Inferior parietal cortex (tissue), 1 donor: ENCODE measurements around the gene RIBC2.
"Not testable (repeated sequence)": the region's sequence is repeated elsewhere in the genome, so short reads cannot be mapped to it uniquely, and the experiment has no call there.

Source experiments
- DNase-seq: peaks from one replicate; pipeline ENCODE4 v3.0.0-alpha.2; 2016; ENCODE audit errors: extremely low spot score

Gene RIBC2

DNA sequence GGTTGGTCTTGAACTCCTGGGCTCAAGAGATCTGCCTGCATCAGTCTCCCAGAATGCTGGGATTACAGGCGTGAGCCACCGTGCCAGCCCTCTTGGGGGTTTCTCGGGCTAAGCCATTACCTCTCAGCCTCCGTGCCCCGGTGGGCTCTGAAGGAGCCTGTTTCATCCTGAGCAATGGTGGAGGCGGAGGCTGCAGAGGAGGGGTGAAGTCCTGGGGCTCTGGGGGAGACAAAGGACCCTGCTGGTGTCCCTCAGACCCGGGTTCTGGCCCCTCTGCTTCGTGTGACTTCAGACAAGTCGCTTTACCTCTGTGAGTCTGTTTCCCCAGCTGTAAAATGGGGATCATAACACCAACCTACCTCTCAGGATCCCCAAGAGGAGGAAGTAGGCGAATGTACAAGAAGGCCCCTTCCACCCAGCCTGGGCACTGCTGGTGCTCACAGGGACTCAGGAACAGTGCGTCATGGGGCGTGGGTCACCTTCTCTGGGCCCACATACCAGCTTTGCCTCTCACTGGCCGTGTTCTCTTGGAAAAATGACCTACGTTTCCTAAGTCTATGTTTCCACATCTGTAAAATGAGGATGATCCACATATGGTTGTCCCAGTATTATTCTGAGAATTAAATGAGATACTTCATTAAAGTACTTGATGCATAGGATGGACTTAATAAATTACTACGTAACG, 36.8 kb downstream of the RIBC2 start:
- no peak for DNase-seq

DNA sequence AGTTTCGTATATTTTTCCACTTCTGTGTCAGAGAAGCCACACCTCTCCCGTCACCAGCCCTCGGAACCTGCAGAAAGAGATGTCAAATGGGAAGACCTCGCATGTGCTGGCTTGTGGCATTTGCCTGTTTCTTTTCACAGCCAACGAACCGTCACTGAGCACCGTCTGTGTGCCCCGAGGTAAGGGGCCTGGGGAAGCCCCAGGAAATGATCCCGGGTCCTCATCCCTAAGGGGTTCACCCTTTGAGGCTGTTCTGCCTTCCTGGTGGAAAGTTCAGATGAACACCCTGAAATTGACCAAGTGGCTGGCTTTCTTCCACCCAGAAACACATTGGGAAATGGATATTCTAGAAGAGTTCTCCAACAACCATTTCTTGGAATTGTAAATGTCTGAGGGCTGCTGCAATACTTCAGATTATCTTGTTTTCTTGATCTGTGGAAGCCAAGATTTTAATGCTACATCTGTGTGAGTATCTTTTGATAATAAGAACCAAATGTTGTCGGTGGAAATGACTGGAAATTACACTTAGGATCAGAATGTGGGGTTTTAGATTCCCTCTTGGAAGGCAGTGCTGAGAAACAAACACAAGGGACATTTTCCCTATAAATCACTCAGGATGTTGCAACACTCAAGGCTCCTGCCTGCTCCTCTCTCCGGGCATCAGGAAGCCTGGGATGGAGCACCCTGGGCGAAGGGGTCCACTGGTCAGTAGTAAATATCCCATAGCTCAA, 37.6 kb downstream of the RIBC2 start:
- DNase-seq = no peak

DNA sequence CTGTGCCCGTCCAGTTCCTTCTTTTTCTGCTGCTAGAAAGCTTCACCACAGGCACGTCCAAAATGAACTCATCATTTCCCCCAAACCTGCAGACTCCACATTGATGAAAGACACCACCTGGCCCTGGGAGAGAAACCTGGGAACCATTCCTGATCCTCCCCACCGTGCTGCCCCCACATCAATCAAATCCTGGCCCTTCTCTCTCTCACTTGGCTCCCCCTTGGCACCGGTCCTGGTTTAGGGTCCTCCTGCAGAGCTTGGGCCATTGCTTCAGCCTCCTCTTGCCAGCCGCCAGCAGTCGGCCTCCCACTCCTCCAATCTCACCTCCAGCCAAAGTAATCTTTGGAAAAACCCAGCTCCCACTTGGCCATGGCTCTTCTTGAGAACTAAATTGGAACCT, 38.5 kb downstream of the RIBC2 start:
- no peak for DNase-seq

DNA sequence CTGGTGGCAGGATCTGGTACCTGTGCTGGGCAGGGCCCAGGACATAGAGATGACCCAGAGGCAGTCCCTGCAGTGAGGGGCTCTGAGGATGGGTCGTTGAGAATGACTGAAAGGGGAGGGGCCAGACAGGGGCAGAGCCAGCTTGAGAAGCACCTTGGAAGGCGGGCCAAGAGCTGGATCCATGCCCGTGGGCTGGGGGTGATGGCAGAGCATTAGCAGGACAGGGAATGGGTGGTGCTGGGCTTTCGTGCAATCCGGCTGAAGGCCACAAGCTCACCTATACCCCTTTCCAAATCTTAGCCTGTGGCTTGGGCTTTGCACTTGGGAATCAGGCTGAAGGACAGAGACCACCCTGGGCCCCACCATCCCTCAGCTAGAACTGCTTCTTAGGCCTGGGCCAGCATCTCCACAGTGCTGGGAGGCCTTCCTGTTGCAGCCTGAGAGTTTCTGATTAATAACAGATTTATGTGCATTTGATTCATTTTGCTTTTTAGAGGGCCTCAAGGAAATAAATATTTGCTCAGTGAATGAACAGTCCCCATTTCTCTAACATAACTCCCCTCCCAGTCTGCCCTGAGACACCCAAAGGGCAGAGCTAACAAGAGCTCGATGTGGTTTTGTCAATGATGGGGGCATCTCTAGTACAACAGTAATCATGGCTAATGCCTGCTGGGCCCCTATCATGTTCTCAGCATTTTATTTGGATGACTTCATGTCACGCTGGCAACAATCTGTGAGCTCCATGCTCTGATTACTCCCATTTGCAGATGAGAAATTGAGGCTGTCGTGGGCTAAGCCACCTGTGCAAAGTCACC, 39.3 kb downstream of the RIBC2 start:
- DNase-seq = no peak

DNA sequence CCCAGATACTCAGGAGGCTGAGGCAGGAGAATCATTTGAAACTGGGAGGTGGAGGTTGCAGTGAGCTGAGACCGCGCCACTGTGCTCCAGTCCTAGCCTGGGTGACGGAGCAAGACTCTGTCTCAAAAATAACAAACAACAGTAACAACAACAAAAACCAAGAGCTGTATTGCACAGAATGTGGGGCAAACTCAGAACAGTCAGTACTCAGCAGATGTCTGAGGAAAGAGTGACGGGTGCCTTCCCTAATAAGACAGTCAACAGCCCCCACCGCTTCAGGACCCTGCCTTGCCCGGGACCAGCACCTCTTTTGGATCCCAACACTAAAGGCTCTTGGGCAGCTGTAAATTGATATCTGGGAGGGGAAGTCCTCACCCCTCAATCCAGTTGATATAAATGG, 40.3 kb downstream of the RIBC2 start:
- no peak for DNase-seq

DNA sequence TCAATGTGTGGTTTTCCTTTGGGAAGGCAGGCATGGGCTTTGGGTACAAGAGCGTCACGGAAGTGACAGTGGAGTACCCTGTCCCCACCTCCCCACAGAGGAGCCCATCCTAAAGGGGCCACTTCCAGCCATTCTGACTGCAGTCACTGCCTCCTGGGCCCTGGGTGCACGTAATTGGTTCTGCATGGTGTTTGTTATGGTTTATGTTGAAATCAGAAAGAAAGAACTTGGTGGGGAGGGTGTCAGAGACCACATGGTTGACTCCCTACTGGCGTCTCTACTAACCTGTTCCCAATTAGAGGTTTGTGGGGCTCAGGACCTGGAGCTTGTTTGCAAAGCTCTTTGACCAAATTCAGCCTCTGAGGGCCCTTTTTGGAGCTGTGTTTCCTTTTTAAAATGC, 40.8 kb downstream of the RIBC2 start:
- DNase-seq = no peak

DNA sequence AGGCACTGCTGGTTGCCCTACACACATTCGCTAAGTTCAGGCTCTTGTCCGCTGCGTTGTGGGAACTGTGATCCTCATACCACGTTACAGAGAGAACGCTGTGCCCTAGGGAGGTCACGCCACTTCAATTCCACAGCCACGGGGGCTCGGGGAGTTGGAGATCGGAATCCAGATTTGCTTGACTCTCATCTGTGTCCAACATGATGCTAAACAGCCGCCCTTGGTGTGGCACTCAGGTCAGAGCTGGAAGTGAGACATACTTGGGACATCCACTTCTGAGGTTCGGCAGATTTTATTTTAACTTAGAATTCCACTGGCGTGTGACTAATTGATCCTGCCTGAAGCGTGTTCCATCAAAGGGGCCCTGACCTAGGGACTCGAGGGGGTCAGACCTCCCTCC, 41.7 kb downstream of the RIBC2 start:
- DNase-seq = no peak

DNA sequence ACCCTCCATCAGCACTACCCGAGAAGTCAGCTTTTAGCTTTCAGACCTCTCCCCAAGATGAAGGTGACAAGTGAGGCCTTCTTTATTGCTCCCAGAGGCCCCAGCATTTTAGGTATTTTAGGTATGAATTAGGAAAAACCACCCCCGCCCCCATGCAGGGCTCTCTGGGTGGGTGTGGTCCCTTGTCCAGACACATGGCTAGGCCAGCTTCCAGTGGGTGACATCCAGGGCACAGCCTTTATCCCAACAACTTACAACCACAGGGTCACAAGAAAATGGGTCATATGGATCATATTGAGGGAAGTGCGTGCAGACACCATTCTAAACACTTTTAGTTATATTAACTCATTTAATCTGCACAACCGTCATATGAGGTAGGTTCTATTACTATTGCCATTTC, 42.1 kb downstream of the RIBC2 start:
- no peak for DNase-seq

DNA sequence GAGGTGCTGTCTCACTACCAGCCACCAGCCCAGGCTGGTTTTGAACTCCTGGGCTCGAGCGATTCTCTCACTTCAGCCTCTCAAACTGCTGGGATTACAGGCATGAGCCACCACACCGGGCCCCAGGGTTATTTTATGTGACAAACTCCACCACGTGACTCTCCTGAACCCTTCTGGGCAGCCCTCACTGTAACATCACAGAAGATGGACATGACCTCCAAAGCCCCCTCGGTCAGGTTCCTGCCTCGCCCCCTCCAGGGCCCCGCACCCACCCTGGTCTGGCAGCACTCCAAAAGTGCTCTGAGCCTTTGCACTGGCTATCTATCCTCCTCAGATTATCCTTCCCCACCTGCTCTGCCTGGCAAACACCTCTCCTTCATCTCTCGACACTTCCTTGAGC, 43.3 kb downstream of the RIBC2 start:
- no peak for DNase-seq

DNA sequence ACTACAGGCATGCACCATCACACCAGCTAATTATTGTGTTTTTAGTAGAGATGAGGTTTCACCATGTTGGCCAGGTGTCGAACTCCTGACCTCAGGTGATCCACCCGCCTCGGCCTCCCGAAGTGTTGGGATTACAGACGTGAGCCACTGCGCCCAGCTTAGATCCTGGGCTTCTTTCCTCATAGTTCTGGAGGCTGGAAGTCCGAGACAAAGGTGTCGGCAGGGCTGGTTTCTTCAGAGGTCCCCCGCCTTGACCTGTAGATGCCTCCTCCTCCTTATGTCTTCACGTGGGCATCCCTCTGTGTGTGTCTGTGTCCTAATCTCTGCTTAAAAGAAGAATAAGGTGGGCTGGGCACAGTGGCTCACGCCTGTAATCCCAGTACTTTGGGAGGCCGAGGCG, 45.0 kb downstream of the RIBC2 start:
- DNase-seq = no peak

DNA sequence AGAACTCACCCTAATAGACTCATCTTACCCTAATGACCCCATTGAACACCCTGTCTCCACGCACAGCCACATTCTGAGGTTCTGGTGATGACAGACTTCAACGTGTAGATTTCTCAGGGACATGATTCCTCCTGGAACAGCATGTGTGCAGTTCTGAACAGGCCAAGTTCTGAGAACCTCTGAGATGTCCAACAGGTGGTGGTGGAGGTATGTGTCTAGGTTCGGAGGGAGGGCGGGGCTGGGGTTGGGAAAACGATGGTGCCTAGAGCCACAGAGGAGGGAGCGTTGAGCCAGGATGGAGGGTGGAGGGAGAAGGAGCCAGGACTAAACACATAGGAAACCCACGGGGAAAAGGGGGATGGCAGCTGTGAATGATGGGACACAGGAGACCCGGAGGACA, 45.7 kb downstream of the RIBC2 start:
- no peak for DNase-seq

DNA sequence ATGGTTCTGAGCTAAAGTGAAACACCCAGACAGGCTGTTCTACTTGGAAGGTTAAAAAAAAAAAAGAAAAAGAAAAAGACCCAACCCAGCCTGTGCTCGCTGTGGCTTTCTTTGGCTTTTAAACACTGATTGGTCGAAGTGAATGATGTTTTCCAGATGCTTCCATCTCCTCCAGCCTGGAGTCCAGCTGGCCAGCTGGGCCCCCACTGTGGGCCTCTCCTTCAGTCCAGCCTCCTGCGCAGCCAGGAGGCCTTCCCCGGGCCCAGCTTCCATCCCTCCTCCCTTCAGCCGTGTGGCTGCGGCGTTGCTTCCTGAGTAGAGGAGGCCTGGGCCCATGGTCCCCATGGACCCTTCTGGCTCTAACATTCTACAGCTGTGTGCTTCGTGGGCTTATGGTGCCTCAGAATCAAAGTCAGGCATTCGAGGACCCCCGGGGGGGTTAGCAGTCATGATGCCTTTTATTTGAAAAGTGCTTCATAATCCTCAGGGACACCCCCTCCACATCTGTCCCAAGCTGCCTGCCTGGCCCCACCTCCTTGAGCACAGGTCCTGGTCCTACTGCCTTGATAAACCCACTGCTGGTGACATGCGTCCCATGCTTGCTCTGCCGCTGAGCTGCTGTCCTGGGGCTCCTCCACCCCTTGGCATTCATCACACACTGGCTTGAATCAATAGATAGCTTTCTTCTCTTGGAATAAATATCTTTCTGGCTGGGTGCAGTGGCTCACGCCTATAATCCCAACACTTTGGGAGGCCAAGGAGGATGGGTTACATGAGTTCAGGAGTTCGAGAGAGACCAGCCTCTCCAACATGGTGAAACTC, 47.0 kb downstream of the RIBC2 start:
- no peak for DNase-seq

DNA sequence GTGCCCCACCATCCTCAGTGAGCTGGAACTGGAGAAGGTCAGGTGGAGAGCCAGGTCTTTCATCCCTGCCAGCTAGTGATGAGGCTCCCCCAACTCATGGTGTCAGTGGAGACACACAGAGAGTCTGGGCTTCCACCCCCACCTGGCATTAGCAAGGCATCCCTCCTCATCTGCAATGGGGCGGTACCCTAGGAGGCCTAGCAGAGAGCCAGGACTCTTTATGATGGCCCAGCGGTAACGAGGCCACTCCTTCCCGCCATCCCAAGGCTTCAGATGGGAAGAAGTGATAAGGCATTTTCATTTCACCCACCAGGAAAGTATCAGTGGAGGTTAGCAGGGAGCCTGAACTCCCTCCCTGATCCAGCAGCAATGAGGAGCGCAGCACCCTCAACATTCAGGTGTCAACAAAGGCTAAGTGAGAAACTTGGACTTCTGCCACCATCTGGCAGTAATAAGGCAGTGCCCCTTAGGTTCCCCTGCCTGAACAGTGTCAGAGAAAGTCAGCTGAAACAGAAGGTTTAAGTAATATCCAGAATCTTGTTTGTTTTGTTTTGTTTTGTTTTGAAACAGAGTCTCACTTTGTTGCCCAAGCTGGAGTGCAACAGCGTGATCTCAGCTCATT, 48.7 kb downstream of the RIBC2 start:
- no peak for DNase-seq

DNA sequence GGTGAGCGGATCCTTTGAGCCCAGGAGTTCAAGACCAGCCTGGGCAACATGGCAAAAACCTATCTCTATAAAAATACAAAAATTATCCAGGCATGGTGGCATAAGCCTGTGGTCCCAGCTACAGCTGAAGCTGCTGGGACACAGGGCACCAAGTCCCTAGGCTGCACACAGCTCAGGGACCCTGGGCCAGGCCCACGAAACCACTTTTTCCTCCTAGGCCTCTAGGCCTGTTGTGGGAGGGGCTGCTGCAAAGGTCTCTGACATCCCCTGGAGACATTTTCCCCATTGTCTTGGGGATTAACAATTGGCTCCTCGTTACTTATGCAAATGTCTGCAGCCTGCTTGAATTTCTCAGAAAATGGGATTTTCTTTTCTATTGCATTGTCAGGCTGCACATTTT, 50.2 kb downstream of the RIBC2 start:
- not testable (repeated sequence) for DNase-seq

DNA sequence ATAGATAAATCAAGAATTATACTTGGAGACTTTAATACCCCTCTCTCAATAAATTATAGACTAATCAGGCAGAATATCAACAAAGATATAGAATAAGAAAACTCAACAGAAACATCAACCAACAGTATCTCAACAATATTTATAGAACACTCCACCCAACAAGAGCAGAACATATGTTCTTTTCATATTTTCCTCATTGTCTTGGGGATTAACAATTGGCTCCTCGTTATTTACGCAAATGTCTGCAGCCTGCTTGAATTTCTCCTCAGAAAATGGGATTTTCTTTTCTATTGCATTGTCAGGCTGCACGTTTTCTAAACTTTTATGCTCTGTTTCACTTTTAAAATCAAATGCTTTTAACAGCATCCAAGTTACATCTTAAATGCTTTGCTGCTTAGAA, 52.1 kb downstream of the RIBC2 start:
- DNase-seq = no peak

DNA sequence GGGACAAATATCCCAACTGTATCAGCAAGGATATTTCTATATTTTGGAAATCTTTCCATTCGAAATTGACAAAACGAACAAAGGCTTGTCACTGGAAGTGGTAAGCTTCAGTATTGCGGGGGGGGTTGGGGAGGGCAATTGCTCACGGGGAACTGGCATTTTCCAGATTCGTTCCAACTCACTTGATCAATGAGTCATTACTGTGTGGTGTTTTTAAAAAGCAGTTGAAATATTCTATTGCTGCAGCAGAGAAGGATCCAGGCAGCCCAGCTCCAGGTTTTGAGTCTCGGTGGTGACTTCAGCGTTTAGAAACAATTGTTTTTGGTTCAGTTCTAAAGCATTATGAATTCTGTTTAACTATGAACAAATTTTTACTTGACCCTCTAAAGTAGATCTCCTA, 55.4 kb downstream of the RIBC2 start:
- DNase-seq = no peak

DNA sequence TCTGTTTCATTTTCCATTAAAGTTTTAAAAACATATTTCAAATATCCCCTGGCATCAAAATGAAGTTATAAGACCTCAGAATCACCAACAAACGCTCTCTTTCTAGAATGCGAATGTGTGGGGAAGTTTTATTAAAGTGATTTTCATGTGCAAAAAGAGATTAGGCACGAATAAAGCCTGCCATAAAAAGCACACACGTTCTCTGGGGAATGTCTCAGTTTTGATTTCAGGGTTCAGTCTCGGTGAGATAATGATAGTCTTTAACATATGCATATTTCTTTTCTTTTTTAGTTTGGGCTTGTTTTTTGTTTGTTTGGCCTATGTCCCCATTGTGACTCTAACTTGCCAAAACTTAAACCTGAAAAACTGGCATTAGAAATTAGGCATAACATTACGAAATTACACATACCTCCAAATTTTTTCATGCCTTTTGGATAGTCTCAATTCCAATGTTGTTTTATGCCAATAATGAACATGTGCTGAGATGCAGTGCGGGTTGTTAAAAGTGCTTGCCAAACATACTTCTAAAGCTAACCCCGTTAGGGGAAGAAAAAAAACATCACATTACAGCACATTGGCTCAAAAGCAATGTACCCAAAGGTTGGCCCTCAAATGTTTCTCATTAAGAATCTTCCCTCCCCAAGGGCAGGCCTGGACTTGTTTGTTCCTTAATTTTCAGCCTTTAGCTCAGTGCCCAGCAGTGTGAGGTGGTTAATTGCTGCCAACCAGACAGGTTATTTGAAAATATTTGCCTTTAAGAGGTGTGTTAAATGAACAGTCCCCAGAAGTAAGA, 56.0 kb downstream of the RIBC2 start:
- no peak for DNase-seq

DNA sequence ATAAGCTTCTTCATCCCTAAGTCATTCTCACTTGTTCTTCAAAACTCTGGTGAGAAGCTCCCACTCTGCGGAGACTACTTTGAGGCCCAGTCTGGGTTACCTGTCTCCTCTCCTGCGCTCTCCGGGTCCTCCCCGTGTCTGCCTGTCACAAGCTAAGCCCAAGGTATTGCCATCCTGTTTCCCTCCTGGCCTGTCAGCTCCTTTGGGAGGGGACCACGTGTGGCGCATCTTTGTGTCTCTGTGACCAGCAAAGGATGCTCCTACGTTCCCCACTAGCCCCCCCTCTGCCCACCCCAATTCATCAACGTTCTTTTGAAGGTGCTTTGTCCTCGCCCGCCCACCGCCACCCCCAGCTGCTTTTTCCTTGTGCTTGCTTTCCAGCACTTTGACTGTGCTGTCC, 57.4 kb downstream of the RIBC2 start:
- no peak for DNase-seq

DNA sequence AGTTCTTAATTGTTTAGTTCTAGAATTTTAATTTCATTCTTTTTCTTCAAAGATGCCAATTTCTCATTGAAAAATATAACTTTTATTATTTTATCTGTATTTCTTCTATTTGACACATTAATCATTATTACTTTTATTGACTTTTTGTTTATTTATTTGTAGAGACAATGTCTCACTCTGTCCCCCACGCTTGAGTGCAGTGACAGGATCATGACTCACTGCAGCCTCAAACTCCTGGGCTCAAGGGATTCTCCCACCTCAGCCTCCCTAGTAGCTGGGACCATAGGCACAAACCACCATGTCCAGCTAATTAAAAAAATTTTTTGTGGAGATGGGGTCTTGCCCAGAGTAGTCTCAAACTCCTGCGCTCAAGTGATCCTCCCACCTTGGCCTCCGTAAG, 58.9 kb downstream of the RIBC2 start:
- no peak for DNase-seq

DNA sequence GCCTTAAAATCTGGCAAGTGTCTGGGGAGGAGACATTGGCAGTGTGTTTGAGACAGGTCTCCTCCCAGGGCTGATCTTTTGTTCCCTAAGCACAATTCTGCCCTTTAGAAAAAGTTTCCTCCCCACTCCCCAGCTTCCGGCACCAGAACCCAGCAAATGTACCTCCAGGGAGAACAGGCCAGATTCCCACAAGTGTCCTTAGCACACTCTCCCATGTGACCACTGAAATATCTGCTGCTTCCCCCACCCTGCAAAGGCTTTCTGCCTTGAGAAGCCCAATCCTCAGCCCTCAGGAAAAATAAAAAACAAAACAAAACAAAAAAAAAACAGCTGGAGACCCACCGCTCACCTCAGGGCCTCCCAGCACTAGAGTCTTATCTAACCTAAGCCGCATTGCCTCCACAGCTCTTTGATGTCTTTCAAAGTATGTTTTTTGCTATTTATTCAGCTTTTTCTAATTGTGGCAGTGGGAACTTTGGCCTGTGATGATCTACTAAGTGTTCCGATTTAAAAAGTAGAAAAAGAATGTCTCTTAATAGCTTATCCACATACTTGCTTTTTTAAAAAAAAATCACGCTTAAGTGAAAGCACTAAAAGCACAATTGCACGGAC, 60.2 kb downstream of the RIBC2 start:
- no peak for DNase-seq
